C4-2B (cell line): ENCODE measurements around the gene BNC2.

Experiments
- H3K27ac ChIP-seq: fragments of 450-650 bp; 2 replicates; pipeline ENCODE4 v1.5.1; 2017
- CTCF ChIP-seq: fragments of 450-650 bp; conservative IDR thresholded peaks from 2 replicates; pipeline ENCODE4 v1.5.1; 2017; ENCODE audit warnings: mild to moderate bottlenecking
- ZFX ChIP-seq: fragments of 450-650 bp; IDR thresholded peaks from 2 replicates; pipeline ENCODE4 v1.6.1; 2017

The BNC2 gene

GRCh38 chr9:16683326-16683725, 187.1 kb downstream of the BNC2 start:
- TF ChIP-seq CTCF (no peak), ZFX (no peak)
- no peak overlapping the region for H3K27ac ChIP-seq

- TF ChIP-seq ZFX (no peak), CTCF (no peak)
- H3K27ac ChIP-seq: no peak overlapping the region
Measured at GRCh38 chr9:16682273-16682672, 188.2 kb downstream of the BNC2 start.

GRCh38 chr9:16681652-16681987, 188.8 kb downstream of the BNC2 start:
- no peak for TF ChIP-seq CTCF
- TF ChIP-seq ZFX: no peak
- H3K27ac ChIP-seq: no peak overlapping the region

- TF ChIP-seq CTCF (no peak), ZFX (no peak)
- no peak overlapping the region for H3K27ac ChIP-seq
Measured at GRCh38 chr9:16680975-16681651, 189.4 kb downstream of the BNC2 start.

- H3K27ac ChIP-seq: no peak overlapping the region
- TF ChIP-seq CTCF: no peak
- no peak for TF ChIP-seq ZFX
Measured at GRCh38 chr9:16680541-16680940, 189.9 kb downstream of the BNC2 start.

GRCh38 chr9:16679327-16679821, 191.1 kb downstream of the BNC2 start:
- TF ChIP-seq ZFX: no peak
- no peak for TF ChIP-seq CTCF
- no peak overlapping the region for H3K27ac ChIP-seq

GRCh38 chr9:16676519-16676918, 194.0 kb downstream of the BNC2 start:
- no peak overlapping the region for H3K27ac ChIP-seq
- TF ChIP-seq ZFX (no peak), CTCF (no peak)
